GM18498 (cell line): ENCODE results near the gene MBLAC2.

Source experiments
- ATAC-seq: cut with Tn5 transposase; IDR thresholded peaks from one replicate; pipeline ENCODE4 v1.9.1; 2021; ENCODE audit warnings: mild to moderate bottlenecking, moderate library complexity; ENCODE audit not compliant: unreplicated experiment

Gene MBLAC2

DNA sequence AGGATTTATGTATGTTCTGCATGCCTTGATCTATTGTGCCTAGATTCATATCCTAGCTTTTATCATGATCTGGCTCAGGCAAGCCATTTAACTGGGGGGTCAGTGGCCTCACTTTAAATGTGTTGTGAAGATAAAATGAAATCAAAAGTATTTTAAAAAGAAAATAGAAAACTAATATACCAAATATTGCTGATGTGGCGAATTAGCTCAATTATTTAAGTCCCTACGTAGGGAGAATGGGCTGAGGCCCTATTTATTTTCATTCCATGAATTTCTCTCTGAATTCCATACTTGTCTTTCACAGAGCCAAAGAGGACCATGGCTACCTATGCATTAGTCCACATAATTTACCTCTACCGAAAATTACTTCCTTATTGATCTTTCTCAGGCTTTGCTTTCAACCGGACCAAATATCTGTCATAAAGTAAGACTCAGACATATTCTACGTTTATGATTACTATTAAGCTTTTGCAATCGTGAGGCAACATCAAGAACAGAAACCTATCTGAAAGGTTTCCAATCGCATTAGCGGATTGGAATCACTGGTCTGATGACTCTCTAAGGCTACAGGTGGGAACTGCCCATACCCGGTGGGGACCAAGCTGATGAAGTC is 1.7 kb downstream of the MBLAC2 start:
- no peak for ATAC-seq

DNA sequence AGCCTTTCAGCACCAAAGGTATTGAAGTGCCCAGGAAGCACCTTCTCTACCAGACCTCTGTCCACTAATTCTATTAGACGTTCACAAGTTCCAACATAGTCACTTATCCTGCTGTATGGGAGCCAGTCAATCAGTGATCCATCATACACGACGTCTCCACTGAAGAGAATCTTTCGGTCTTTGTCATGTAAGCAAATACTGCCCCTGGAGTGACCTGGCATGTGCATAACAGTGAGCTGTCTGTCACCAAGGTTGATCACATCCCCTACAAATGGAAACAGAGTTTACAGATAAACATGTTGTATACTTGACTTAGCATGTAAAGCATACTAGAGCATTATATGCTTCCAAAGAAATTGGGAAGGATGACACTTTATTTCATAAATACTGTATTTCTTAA is 13.3 kb downstream of the MBLAC2 start:
- no peak for ATAC-seq

DNA sequence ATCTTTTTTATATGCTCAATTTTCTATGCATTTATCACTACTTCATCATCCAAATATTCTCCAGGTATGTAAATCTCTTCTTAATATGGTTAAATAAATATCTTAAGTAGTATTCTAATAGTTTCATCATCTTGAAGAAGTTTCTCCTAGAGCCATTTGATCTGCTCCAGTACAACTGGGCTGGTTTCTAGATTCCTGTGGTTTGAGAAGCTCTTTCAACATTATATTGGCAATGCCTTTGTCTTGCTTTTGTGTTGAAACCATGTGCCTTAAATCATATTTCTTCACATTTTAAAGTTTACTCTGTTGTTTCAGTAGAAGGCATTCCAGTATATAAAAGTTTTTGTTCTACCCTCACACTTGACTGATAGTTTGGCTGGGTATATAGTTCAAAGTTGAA is 27.6 kb downstream of the MBLAC2 start:
- ATAC-seq, result no peak

DNA sequence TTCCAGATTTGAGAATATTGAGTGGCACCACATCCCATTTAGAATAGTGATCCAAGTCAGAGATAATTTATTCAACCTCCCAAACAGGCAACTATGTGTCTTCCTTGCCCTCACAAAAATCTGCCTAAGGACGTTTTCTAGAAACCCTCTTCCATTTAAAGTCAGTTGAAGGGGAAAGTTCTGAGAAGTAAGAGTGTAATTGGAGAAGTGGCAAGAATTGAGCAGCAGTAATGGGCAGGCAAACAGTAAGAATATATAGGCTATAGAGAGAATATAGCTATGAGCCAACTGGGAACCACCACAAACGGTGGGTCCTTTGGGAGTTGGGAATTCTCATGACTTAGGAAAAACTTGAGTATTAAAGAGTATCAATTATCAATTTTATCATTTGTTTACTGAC is 33.9 kb downstream of the MBLAC2 start:
- ATAC-seq, result no peak

DNA sequence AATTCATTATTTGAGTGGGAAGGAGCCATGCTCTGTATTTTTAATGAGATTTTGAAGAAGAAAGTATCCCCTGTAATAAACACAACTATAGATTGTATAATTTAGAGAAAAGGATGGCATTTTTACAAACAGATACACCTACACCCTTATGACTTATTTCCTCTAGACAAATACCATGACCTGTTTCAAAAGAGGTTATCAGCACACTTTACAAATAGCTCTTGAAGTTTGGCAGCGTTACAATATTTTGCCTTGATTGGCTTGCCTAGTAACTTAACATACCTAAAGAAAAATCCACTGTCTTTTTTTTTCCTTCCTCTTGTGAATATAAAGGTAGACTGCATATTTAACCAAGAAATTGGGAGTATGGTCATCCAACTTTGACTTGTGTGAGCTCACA is 36.5 kb downstream of the MBLAC2 start:
- ATAC-seq, result no peak

DNA sequence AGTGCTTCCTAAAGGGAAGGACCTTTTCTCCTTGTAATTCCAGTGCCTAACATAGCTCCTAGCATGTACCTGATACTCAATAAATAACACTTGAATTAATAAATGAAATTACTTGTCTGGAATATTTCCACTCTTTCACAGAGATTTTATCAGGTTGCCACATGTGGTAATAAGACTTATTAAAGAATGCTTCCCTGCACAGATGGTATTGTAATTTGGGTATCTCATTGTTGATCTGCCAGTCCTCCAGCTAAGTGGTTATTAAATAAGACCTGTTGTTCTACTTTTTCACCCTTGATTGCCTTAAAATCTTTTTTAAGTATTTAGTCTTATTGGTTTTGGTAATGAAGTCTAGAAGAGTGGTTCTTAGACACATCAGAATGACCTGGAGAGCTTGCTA is 36.9 kb downstream of the MBLAC2 start:
- ATAC-seq, result no peak

DNA sequence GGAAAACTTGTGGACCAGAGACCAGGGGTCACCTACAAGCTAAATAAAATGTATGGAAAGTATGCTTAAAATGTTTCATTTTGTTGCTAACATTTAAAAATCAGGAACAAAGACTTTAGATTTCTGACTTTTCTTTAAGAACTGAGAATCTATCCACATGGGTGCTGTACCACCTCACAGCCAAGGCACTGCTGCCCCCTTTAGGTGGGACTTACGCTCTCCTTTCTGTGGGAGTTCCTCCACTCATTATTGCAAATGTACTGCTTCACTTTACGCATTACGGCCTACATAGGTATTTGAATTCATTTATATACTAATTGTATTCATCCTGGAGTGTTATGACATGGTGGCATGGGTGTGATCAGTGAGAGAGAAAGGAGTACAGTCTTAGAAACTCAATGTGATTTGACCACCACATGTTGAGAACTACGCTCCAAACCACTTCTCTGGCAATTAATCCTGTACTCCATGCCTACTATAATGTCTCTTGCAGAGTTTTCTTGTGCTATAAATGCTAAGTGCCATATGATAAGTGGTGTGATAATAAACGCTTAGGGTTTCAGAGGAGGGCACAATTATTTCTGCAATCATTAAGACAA is 40.4 kb downstream of the MBLAC2 start:
- ATAC-seq, result peak; percentile 72

DNA sequence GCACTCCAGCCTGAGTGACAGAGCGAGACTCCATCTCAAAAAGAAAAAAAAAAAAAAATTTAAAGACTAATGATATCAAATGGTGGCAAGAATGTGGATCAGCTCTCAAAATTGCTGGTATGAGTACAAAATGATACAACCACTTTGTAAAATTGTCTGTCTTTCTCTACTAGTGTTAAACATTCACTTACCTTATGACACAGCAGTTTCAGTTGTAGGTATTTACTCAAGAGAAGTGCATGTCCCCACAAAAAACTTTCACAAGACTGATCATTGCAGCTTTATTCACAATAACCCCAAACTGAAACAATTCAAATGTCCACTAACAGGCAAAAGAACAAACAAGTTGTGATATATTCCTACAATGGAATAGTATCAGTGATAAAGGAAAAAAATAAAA is 50.3 kb downstream of the MBLAC2 start:
- ATAC-seq, result no peak

DNA sequence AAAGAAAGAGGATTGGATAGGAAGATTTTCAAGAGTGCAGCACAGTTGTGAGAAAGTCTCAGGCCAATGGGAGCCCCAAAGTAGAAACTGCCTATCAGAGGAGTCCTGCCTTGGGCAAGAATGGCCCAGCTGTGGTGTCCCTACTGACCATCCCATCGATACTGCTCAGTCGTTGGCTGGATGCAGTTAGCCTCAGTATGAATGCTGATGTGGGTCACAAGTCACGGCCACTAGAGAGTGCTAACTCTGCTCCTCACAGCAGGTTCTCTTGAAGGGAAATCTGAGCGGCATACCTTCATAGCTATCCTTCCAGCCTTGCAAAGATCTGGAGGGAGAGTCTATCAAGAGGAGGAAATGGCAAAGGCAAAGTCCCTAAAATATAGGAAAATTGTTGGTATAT is 53.4 kb downstream of the MBLAC2 start:
- ATAC-seq, result peak; percentile 56

DNA sequence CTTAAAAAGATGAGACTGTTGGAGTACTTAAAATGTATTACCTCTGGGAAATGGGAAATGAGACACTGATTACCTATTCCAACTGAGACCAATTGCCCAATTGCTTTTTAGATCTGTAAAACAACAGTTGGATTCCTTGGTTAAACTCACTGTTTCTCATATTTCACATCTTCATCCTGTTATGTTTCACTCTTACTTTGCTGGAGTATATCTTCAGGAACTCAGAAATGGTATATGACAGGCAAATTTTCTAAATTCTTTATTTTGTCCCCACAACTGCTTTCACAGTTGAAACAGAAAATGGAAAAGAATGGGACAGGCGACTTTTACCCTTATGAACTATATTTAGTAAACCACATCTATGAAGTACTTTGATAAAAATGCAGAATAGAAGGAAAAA is 56.4 kb downstream of the MBLAC2 start:
- ATAC-seq, result no peak

DNA sequence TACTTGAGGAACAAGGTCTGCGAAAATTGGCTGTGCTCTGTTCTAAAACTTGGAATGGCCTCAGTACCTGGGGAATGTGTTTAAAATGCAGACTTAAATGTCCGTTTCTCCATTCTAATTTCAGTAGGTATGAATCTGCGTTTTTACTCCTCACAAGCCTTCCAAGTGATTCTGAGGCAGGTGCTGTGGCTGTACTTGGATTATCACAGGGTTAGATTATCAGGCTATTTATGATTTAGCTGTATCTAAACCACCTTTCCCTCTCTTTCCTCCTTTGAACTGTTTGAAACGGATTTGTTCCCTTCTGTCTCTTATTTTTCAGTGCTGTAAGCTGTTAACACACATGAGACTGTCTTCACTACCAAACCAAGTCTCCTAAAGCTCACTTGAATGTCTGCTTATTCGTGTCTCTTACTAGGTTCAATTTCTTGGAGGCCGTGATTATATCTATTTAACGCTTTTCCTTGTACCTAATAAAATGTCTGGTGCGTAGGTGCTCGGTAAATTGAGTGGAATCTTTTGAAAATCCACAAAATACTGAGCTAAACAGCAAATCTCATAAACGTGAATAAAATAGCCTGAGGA is 64.3 kb downstream of the MBLAC2 start:
- ATAC-seq, result no peak

DNA sequence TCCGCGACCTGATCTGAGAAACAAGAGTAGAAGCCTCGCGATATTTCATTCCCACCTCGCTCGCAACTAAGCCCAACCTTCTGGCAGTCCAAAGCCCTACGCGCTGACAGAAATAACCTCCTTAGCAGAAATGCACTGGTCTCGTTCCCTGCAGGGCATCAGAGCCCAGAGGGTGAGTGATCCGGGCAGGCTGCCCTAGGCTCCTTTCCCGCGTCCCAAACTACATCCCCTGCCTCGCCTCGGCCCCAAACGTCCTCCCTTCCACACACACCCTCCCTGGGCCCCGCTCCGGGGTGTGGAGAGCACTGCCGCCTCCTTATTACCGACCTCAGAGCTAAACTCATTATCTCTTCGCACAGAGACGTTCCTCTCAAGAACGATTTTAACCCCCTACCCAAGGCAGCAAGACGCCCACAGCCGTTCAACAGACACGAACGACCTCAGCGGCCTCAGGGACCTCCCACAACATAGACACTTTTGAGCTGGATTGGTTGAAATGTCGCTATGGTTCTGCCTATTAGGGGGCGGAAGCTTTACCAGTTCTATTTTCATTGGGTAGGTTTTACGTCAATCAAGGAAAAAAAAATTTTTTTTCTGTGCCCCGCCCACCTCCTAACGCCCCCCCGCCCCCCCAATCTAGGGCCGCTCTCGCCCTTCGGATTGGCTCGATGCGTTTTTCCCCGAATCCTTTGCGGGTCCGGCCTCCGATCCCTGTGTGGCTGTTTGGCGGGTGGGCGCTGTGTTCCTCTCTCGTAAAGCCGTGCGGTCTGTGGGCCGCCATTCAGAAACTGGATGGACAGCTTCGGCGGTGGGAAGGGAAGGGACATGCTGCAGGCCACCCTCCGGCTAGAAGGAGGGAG is 65.0 kb downstream of the MBLAC2 start, which contains the start of gene CETN3:
TSS of gene CETN3 (minus strand) at position 439 of the 860 bp plus-strand sequence. CDS start at position 344, 95 bp downstream.
- ATAC-seq, result peak; percentile 95

DNA sequence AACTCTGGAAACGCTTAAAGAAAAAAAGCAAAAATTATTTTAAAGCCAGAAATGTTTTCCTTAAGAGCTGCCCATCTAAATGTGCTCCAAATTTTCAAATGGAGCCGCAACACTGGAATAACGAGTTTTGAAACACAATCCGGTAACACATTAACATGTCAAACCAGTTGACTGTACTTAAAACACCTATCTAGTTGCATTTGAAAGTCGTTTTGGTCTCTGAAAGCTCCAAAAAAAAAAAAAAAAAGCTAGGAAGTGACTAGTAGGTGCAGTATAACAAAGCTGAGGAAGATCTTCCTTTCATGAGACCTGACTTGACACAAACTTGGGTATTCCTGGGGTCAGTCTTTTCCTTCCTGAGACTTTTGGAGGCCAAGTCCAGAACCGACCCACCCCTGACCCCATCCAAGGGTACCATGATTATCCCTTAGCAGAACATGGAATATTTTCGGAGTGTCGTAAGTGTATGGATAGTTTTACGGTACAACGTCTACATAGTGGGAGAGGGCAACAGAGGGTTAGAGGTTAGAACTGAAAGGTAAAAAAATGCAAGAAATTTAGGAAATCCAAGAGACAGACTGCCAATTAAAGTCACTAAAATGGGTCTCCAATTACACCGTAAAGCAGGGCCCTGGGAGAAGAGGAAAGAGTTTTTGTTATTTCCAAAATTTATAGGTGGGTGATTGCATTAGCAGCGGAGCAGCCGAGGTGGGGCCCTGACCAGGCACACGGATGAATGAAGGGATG is 65.8 kb downstream of the MBLAC2 start:
- peak; percentile 9 for ATAC-seq
